Stimulated activated CD8-positive, alpha-beta memory T cell treated with anti-CD3 and anti-CD28 coated beads, Interleukin-15, amount 100 ng/mL, for 4 hours (primary cell): Measurements from ENCODE around the gene GRIA1.

ENCODE experiments used
- DNase-seq, 2 donors: peaks; one replicate each; pipeline ENCODE4 v3.0.0-alpha.2; 2020; ENCODE audit warnings: low read depth in 2 of 2

Gene GRIA1

DNA sequence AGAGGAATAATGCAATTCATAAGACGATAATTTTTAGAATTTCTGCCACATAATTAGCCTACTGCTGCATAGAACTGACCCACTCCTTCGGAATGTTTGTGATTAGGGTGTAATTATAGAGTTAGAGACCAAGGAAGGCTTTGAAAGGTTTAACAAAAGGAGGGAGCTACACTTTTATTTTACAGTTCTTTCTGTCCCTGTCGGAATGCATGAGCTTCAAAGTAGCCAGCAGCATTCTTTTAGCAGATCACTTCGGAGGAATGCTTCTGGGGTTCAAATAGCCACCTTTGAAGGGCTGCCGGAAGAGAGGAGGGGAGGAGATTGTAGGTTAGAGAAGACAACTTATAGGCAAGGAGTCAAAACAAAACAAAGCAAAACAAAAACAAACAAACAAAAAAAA lies 168.1 kb downstream of the GRIA1 start:
- DNase-seq = no peak

GRCh38 chr5:153659039-153659736 lies 168.7 kb downstream of the GRIA1 start:
- DNase-seq = no peak

GRCh38 chr5:153660919-153661318 lies 170.4 kb downstream of the GRIA1 start:
- no peak for DNase-seq

- DNase-seq = no peak
Observed at GRCh38 chr5:153661897-153662296, 171.4 kb downstream of the GRIA1 start.

GRCh38 chr5:153670101-153670500 lies 179.6 kb downstream of the GRIA1 start:
- no peak for DNase-seq

- no peak for DNase-seq
Observed at GRCh38 chr5:153671653-153672346, 181.3 kb downstream of the GRIA1 start.

DNA sequence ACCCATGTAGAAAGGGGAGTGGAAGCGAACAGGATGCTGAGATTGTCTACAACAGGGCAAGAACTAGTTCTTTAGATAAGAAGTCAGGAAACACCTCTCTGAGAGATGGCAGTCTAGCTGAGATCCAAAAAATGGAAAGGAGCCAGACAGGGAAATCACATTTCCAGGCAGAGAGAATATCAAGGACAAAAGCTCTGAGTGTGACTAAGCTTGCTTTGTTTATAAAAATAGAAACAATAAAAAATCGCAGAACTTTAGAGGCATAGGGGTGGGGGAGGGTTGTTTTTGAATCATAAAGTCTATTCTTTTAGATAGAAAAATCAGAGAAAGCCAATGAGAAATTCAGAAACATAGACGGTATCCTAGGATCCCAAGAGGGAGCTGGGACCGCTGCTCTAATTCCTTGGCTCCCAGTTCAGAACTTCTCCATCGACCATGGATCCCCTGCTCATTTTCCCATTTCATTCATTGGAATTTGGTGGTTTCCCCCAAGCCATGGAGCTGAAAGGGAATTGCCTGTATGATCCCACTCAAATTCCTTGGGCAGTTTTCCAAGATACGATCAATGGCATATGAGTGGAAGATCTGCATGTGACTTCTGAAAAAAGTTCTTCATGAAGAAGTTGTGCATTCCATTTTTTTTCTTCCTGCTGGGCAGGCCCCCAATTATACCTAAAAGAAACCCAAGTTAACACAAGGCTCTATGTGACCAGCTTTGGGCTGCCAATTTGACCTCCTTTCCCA lies 182.0 kb downstream of the GRIA1 start:
- DNase-seq = no peak

GRCh38 chr5:153674356-153674755 lies 183.9 kb downstream of the GRIA1 start:
- DNase-seq = no peak

DNA sequence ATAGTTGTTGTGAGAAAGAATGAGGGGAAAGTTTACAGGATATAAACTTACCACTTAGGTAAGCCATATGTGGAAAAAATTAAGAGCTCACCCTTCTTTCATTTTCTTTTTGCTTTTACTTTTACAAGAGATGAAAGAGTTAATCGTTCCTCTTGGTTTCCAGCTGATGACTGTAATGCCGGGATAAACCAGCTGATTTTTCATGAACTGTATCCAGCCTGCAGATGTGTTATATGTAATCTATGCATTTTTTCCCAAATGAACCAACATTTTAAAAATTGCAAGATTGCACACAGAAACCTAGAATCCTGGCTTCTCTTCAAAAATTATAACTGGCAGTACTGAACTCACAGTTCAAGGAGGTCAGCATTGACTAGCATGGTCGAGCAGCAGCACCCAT lies 185.9 kb downstream of the GRIA1 start:
- no peak for DNase-seq

- DNase-seq = no peak
Observed at GRCh38 chr5:153676821-153677220, 186.4 kb downstream of the GRIA1 start.

GRCh38 chr5:153678617-153679329 lies 188.3 kb downstream of the GRIA1 start:
- DNase-seq = no peak

GRCh38 chr5:153690236-153690635 lies 199.8 kb downstream of the GRIA1 start:
- no peak for DNase-seq

DNA sequence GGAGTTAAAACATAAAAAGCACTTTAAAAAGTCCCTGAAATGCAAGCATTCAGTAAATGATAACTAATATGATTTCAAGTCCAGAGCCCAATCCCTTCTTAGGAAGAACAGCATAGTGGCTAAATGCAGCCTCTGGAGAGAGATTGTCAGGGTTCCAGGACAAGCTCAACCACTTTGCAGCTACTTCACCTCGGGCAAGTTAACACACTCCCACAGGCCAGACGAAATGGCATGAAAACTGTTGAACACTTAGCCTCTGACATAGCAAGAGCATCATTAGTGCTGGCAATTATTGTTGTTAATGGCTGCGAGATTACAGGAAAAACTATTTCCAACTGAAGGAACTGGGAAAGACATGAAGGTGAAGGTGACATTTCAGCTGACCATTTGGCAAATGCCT lies 205.8 kb downstream of the GRIA1 start:
- no peak for DNase-seq

- no peak for DNase-seq
Observed at GRCh38 chr5:153699035-153699434, 208.6 kb downstream of the GRIA1 start.

GRCh38 chr5:153700940-153701339 lies 210.5 kb downstream of the GRIA1 start:
- no peak for DNase-seq

DNA sequence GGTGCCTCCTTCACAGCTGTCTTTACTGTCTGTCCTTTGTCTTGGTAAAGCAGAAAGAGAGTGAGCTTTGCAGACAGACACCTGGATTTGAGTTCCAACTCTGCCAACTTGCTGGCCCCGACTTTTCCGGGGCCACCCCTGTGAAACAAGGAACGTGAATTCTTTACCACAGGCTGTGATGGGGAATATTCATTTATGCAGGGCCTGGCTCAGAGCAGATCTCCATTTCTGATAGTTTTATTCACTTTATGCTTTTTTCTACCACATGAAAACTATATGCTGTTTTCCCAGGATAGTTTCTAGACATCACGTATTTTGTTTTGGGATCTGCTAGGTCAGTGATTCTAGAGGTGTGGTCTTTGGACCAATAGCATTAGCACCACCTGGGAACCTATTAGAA lies 211.8 kb downstream of the GRIA1 start:
- DNase-seq = no peak

DNA sequence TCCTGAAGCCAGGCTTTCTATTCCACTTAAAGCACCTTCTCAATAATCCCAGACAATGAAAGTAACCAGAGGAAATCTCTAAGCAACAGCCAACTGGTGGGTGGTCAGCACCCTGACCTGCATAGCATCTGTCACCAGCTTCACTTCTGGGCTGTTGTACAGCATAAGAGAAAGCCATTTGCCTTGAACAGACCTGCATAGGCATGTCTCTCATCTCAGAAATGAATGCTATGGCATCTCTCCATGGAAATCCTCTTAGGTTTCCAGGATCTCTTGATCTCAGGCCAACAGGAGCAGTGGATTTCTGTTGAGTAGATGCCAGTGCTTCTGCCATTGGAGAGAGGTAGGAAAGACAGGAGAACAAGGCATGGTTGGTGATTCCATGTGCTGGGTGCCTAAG lies 213.6 kb downstream of the GRIA1 start:
- DNase-seq = no peak

DNA sequence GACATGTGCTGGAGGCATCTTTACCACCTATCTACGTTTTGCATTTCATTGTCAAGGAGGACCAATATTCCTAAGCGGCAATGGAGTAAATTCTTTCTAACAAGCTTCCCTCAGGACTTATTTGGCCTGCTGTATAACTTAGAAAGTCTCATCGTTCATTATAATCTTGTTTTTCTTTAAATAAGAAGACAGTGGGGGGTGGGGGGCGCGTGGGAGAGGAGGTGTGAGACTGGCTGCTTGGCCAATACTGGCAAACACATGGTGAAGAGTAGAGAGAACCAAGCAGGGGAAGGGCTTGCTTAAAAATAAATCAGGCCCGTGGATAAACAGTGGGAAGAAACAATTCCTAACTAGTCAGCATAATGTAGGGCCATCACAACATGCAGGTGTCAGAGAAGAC lies 217.2 kb downstream of the GRIA1 start:
- no peak for DNase-seq

DNA sequence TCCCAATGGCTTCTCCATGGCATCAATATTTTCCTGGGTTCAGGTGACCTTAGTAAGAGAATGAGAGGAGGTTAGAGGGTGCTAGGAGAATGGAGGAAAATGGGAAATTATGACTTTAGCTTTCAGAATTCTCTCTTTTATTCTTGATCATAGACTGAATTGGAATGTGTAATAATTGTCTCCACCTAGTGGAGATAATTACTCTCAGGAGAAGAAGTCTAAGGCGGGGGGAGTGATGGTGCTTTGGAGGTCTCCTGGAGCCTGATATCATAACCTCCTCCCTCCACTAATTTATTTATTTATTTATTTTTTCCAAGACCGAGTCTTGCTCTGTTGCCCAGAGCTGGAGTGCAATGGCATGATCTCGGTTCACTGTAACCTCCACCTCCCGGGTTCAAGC lies 221.3 kb downstream of the GRIA1 start:
- no peak for DNase-seq

GRCh38 chr5:153712946-153713345 lies 222.5 kb downstream of the GRIA1 start:
- DNase-seq = no peak

DNA sequence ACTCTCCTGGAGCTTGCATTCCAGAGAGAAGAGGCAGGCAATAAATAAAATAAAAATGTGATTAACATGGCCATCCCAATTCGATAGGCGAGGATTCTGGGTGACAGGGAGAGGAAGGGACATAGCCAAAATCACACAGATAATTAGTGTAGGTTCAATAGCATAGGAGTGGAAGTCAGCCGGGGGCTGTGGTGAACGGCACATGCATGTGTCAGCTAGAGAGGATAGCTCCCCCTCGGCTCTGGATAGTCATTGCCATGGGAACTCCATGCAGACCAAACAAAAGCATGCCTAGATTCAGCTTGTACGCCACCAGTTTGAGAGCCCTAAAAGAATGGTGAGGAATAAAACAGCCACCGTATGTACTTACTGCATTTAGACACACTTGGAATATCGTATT lies 223.5 kb downstream of the GRIA1 start:
- DNase-seq = no peak

DNA sequence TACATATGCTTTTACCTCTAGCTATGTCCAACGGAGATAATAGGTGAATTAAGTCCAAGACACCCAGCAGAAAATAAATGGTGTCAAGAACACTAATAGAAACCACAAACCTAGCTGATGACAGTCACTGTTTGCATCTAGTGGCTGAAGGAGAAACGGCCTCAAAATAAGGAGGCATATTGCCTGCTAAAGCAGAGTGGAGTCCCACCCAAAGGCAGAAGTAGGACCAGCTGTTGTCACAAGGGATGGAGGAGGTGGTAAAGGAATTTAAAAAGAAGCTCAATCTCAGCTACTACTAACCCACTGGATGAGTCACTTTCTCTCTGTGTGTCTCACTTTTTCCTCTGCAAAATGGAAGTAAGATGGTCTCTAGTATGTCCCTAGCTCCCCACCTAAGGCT lies 224.3 kb downstream of the GRIA1 start:
- no peak for DNase-seq
